Loucy (cell line): ENCODE results near the gene TEN1.

ENCODE experiments used
- EZH2phosphoT487 ChIP-seq: fragments of 200-600 bp; IDR thresholded peaks from 2 replicates; pipeline ENCODE4 v1.6.1; 2018; ENCODE audit warnings: antibody characterized with exemption, mild to moderate bottlenecking, moderate library complexity, borderline replicate concordance
- TF ChIP-seq, protein P1 (sequence below): fragments of 200-600 bp; sonication (generic); conservative IDR thresholded peaks from 2 replicates; pipeline ENCODE4 v1.5.1; 2014; ENCODE audit warnings: mild to moderate bottlenecking, antibody characterized with exemption, low read length

DNA sequence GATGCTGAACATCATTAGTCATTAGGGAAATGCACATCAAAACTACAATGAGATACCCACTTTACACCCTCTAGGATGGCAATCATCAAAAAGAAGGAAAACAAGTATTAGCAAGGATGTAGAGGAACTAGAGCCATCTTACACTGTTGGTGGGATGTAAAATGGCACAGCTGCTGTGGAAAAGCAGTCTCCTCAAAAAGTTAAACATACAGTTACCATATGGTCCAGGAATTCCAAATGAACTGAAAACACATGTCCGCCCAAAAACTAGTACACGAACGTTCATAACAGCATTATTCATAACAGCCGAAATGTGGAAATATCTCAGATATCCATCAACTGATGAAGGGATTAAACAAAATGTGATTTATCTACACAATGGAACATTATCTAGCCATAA, 45.2 kb upstream of the TEN1 start:
- TF ChIP-seq, protein P1, sequence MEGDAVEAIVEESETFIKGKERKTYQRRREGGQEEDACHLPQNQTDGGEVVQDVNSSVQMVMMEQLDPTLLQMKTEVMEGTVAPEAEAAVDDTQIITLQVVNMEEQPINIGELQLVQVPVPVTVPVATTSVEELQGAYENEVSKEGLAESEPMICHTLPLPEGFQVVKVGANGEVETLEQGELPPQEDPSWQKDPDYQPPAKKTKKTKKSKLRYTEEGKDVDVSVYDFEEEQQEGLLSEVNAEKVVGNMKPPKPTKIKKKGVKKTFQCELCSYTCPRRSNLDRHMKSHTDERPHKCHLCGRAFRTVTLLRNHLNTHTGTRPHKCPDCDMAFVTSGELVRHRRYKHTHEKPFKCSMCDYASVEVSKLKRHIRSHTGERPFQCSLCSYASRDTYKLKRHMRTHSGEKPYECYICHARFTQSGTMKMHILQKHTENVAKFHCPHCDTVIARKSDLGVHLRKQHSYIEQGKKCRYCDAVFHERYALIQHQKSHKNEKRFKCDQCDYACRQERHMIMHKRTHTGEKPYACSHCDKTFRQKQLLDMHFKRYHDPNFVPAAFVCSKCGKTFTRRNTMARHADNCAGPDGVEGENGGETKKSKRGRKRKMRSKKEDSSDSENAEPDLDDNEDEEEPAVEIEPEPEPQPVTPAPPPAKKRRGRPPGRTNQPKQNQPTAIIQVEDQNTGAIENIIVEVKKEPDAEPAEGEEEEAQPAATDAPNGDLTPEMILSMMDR: no peak
- TF ChIP-seq EZH2phosphoT487: no peak
